NCI-H446 (cell line): ENCODE measurements around the gene EXOSC7.
"Not testable (repeated sequence)": the region's sequence is repeated elsewhere in the genome, so short reads cannot be mapped to it uniquely, and the experiment has no call there.

Experiments used
- DNase-seq, 2 experiments: peaks; one replicate each; lab custom pipeline; 2025; lab: John Stamatoyannopoulos, UW

The EXOSC7 gene

DNA sequence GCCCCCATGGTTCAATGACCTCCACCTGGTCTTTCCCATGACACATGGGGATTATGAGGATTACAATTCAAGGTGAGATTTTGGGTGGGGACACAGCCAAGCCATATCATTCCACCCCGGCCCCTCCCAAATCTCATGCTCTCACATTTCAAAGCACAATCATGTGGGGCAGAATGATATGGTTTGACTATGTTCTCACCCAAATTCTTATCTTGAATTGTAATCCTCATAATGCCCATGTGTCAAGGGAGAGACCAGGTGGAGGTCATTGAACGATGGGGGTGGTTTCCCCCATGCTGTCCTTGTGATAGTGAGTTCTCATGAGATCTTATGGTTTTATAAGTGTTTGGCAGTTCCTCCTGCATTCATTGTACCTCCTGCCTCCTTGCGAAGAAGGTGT, 47.6 kb downstream of the EXOSC7 start:
- no peak for DNase-seq

DNA sequence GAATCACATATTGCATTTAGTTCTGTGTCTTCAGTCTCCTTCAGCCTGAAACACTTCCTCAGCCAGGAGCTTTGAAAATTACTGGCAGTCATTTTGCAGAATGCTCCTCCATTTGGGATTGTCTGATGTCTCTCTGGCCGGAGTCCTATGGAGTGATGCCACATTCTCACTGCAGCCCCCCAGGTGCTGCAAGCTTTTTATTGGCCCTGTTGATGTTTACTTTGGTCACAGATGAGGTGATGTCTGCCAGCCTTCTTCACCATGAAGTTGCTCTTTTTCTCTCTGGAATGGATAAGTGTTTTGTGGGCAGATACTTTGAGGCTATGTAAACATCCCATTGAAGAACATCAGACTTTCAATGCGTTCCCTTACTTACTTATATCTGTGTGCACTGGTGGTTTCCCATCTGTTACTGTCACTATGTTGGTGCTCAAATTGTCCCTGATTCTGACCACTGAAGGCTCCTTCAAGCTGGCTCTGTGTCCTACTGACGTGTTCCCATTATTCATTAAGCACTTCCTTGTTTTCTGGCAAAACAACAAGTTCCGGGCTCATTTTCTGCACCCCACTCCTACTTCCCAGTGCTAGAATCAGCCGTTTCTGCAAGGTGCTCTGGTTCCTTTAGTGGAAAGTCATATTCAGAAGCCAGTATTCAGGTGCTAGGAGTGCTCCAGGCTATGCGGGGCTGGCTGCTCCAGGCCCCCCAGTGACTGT, 48.7 kb downstream of the EXOSC7 start:
- DNase-seq, result no peak

DNA sequence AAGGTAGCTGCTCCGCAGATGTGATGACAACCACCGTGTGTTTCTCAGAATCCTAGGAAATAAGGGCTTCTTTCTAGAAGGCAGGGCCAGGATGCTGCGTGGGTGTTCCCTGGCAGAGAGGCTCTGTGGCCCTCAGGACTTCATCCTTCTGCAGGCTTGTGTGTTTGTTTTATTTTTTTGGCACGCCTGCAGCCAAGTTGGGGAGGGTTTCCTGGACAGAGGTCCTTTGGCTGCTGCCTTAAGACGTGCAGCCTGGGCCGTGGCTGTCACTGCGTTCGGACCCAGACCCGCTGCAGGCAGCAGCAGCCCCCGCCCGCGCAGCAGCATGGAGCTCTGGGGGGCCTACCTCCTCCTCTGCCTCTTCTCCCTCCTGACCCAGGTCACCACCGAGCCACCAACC, 50.0 kb downstream of the EXOSC7 start, which contains the start of gene CLEC3B:
Gene CLEC3B, plus strand, starts transcription at position 266 of the 400 bp plus-strand sequence. Its CDS starts 60 bp downstream, at position 326.
- DNase-seq, result no peak

DNA sequence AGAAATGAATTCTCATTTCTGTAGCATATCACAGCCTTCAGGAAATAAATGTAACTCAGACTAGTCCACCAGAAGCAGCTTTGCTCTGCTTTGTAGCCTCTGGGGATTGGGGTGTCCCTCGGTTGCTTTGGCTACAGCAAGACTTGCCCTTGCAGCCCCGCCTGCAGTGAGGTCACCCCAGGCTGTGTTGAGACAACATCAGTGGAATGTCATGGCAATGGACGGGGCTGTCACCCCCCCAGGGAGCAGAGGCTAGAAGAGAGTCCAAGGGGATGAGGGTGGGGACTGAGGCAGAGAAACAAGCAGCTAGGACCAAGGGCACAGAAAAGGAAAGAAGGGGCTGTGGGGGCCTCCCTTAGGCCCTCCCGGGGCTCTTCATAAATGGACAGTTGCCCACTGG, 50.9 kb downstream of the EXOSC7 start:
- no peak for DNase-seq

DNA sequence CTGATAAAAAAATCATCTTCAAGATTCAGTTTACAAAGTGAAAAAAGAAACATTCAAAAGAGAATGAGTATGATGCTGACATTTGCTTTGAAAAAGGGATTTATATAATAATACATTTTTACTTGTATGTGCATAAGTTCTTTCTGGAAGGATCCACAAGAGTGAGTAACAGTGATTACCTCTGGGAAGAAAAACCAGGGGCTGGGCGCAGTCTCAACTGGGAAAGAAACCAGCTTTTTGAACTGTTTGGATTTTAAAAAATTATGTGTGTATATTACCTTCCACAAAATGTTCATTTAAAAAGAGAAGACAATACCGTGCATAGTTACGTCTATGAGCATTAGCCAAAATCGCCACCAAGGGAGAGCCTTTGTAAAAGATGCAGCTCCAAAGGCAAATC, 51.4 kb downstream of the EXOSC7 start:
- DNase-seq, result no peak

DNA sequence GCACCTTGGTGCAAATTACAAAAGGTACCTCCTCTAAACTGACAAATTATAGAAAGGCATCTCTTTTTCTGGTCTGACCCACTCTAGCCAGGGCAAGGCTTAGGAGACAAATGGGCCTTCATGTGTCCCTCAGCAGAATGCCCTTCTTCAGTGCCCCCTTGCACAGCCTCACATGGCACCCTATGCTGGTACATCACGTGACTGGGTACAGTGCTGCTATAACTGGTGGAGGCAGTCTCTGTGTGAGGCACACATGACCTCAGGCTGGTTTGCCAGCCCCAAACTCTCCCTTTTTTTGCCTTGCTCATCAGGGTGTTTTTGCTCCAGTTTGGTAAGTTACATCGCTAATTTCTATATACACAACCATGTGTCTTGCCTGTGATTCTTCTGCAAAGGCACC, 53.2 kb downstream of the EXOSC7 start:
- no peak for DNase-seq

DNA sequence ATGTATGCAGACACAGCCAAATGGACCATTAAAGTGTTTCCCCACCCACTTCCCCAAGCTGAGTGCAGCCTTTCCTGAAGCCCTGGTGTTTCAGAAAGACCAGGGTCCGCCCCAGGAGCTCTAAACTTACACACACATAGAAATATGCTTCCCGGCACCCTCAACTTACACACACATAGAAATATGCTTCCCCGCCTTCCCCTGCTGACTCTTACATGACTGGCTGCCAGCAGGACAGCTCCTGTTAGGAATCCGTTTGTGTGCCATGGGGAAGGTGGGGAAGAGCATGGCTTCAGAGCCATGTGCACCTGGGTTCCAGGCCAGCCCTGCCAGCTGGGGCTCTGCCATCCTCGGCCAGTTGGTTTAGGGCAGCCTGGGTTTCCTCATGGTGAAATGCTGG, 53.6 kb downstream of the EXOSC7 start:
- no peak for DNase-seq

DNA sequence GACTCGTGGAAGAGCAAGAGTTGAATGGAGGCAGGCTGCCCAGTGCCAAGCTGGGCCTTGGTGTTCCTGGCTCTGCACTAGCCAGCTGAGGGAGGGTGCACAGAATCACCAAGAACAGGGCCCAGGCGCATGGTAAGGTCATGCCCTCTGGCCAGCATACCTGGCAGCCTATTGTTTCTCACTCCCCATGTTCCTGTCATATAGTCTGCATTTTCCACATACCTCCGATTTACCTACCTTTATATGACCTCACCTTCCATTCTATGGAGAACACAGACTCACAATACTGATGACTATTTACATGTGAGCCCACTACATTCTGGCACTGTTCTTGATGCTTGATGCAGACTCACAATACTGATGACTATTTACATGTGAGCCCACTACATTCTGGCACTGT, 55.5 kb downstream of the EXOSC7 start:
- DNase-seq, result no peak

DNA sequence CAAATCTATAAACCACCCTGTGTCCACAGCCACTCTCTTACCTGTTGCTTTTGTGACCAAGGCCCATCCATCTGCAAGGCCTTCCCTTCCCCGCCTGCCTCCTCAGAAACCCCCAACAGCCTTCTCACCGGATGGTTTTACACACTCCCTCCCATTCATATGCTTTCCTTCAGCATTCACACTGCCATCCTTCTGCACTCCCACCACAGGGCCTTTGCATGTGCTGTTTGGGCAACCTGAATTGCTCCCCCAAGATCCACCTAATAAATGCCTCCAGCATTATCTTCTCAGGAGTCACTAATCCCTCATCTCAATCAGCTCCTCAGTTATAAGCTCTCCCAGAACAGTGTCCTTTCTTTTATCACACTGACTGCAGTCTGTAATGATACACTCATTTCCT, 56.1 kb downstream of the EXOSC7 start:
- no peak for DNase-seq

DNA sequence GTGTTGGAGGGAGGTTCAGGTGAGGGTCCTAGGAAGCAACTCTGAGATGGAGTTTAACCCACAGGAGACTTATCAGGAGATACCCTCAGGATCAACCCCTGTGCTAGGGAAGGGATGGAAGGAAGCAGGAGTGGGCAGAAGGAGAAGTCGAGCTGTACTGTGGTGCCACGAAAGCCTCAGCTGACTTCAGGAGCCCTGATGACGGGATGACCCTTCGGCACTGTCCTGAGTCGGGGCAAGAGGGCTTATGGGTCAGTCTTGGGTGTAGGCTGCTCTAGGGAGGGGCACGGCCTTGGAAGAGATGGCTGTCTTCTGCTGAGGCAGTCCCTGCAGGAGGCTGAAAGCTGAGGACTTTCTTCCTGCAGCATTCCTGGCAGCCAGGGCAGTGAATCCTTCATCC, 57.7 kb downstream of the EXOSC7 start:
- no peak for DNase-seq

DNA sequence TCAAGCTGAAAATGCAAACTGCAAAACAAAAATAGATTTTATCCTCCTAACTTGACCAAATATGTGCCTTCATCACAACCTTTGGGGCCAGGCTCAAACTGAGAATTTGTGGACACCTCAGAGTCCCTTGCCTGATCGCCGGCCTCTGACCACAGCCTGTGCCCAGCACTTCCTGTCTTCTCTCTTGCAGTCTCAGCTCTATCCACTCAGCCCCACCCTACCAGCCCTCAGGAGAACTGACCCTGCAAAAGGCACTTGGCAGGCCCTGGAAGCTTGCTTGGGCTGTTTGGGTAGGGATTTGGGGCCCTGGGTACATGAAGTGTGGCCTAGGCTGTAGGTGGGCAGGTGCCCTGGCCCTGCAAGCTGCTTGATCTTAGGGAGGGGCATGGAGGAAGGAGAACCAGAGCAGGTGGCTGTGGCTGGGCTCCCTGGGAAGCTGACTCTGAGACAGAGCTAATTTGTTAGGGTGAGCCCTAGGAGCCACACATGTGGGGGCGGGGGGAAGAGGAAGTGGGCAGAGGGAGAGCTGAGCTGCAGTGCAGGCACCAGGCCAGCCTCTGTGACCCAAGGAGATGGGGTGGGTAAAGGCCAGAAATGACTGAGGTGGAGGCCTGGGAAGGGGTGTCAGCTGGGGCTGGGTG, 58.7 kb downstream of the EXOSC7 start:
- DNase-seq, result no peak

DNA sequence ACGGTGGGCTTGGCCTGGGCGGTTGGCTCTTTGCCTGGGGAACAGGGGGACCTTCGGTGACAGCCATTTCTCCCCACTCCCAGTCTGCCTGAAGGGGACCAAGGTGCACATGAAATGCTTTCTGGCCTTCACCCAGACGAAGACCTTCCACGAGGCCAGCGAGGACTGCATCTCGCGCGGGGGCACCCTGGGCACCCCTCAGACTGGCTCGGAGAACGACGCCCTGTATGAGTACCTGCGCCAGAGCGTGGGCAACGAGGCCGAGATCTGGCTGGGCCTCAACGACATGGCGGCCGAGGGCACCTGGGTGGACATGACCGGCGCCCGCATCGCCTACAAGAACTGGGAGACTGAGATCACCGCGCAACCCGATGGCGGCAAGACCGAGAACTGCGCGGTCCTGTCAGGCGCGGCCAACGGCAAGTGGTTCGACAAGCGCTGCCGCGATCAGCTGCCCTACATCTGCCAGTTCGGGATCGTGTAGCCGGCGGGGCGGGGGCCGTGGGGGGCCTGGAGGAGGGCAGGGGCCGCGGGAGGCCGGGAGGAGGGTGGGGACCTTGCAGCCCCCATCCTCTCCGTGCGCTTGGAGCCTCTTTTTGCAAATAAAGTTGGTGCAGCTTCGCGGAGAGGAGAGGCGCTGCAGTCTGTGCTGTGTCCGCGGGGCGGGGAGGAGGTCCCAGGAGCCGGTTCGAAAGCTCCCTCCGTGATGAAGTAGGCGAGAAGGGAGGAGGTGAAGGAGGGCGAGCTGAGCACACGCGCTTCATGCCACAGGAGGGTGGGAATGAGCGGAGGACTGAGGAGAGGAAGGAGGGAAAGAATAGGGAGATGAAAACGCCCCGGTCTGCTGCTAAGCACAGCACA, 59.6 kb downstream of the EXOSC7 start:
- DNase-seq, result no peak

DNA sequence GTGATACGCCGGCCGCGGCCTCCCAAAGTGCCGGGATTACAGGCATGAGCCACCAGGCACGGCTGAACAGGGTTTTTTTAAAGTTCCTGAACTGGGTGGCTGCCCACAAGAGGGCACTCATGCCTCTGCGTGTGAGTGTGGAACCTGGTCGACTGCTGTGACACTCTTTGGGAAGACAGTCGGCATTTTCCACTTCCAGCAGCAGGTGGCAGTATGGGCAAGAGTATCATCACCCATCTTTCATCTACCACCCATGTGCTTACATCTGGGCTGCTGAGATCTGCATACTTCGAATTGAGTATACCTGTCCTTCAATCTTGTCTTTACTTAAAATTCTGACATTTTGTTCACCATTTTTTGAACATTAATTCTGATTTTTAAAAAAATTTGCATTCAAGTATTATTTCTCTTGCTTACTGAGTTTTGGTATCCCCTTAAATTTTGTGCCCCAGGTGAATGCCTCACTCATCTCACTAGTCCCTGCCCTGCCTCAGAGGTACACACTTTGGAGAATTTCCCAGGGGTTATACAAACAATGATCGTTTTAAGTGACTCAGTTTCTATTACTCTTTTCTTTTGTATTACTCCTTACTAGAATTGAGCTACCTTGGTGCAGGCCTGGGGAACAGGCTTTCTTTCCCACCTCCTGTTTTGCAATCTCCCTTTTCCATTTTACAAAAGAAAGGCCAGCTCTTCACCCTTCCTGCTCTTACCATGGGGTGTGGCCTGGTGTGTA, 61.8 kb downstream of the EXOSC7 start:
- peak; percentile 77 to 90 for DNase-seq

DNA sequence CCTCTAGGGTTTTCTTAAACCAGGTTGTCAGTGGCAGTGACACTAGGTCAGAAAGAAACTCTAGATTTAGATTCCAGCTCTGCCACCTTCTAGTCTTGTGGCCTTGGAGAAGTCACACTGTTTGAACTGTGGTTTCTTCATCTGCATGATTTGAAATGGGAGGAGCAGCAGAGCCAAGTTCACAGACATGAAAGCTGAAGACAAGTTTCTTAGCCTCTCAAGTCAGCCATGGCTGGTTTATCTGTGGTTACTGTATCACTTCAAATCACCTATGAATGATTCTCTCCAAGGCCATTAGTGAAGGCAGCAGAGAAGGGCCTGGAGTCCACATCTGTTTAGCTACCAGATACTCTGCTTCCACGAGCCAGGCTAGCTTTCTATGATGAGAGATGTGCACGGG, 65.6 kb downstream of the EXOSC7 start:
- DNase-seq, result no peak

DNA sequence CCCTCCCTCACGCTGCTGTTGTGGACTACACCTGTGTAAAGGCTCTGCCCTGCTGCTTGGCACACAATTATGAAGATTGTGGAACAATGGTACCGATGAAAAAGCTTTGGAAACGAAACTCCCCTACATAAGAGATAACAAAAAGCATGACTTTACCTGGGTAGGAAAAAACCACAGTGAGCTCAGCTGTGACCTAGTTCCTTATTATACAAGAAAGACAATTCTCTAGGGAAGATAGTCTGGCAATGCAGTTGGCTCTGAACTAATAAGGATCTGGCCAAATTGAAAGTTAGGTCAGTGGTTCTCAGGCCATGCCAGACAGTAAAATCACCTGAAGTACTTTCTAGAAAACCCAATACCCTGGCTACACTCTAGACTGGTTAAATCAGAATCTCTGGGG, 66.1 kb downstream of the EXOSC7 start:
- DNase-seq, result no peak

DNA sequence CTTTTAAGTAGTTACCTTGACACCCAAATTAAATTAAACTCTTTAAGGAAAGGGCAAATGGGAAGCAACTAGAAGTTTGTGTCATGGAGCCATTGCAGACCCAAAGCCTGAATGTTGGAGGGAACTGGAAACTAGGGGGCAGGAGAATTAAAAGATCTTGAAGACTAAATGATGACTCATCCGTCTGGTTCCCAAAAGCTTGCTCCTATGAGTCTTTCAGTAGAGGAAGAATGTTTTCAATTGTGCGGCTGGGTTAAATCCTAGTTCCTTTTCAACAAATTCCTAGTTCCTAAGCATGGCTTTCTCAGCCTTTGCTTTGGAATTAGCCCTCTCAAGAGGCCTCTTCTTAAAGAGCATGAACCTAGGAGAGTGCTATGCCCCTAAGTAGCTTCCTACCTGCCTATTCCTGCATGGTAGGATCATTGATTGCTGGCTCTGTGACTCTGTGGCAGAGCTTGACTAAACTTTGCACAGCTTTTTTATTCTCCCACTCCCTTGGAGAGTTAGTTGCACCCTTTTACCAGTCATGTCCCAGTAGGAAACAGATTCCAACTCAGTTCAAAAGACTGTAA, 67.8 kb downstream of the EXOSC7 start:
- DNase-seq, result no peak

DNA sequence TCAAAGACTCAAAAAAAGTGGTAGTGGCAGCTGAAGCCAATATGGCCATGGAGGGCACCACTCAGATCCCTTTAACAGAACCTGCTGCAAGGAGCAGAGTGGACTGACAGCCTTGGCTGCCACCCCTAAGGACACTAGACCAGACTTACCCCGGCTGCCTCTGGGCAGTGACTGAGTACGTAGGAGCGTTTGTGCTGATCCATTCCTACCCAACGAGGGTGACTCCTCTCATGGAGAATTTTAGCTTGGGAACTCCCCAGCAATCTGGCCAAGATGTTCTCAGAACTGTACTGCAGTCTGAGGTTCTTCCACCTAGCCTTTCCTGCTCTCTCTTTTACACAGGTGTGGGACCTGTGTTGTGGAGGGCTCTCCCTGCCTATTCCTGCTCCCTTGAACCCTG, 72.2 kb downstream of the EXOSC7 start:
- DNase-seq, result no peak

DNA sequence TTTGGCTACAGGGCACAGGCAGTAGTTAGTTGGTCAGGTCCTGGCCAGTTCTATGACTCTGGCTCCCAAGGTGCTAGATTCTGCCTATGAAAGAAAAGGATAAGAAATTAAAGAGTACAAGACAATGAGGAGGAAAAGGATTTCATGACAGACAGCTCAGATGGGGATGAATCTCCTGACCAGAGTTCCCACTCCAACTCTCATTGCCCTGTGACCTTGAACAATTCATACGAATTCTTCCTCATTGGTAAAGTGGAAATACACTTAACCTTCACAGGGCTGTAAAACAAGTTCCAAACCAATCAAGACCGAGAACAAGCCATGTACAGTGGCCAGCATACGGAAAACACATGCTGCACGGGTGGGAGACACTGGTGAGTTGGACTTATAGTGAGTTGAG, 73.8 kb downstream of the EXOSC7 start:
- no peak for DNase-seq

DNA sequence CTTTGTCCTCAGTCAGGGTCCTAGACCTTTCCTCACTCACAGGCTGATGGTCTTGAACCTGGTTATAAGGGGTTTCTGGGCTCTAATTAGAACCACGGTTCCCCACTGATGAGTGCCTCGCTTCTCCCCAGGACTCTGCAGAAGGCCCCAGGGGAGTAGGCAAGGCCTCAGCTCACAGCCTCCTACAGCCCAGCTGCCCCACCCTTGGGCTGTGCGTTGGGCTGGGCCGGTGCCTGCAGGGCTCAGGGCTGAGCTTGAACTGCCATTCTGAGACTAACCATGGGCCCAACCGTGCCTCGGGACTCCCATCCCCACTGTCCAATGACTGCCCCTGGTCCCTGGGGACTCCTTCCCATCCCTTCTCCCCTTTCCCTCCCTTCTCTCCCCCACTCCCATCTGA, 75.6 kb downstream of the EXOSC7 start:
- no peak for DNase-seq

DNA sequence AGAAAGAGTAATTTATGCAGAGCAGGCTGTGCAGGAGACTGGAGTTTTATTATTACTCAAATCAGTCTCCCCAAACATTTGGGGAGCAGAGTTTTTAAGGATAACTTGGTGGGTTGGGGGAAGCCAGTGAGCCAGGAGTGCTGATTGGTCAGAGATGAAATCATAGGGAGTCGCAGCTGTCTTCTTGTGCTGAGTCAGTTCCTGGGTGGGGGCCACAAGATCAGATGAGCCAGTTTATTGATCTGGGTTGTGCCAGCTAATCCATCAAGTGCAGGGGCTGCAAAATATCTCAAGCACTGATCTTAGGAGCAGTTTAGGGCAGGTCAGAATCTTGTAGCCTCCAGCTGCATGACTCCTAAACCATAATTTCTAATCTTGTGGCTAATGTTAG, 77.8 kb downstream of the EXOSC7 start:
- DNase-seq, result not testable (repeated sequence)

DNA sequence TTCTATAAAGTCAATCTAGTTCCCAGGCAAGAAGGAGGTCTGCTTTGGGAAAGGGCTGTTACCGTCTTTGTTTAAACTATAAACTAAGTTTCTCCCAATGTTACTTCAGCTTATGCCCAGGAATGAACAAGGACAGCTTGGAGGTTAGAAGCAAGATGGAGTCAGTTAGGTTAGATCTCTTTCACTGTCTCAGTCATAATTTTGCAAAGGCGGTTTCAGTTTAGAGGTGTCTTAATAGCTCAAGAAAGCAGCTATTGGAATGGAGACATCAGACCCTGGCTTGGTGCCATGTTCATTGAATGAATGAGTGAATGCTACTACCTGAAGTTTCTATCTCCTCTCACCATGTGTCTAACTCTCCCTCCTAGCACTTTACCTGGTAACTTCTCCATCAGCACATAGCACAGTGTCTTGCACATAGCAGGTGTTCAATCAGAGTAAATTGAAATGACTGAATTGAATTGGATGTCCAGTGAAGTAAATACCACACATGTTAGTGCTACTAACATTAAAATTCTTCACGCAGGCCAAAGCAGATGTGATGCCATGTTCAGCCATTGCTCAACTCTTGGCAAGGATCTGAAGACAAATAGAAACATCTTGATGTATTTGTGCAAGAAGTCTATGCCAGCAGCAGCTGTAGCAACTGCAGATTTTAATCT, 78.3 kb downstream of the EXOSC7 start:
- DNase-seq, result peak in 1 of 2 experiments; percentile 36
